ENCODE measurements around the gene PDE1C. TPM values are rescaled to one million over a fixed set of nuclear protein-coding genes. Genes with fewer than 3 reads are reported as not detected.
"Not testable (repeated sequence)": the region's sequence is repeated elsewhere in the genome, so short reads cannot be mapped to it uniquely, and the experiment has no call there.

Gene PDE1C
- total RNA-seq, 1 donor from 2014 or later: 15.5 TPM

DNA sequence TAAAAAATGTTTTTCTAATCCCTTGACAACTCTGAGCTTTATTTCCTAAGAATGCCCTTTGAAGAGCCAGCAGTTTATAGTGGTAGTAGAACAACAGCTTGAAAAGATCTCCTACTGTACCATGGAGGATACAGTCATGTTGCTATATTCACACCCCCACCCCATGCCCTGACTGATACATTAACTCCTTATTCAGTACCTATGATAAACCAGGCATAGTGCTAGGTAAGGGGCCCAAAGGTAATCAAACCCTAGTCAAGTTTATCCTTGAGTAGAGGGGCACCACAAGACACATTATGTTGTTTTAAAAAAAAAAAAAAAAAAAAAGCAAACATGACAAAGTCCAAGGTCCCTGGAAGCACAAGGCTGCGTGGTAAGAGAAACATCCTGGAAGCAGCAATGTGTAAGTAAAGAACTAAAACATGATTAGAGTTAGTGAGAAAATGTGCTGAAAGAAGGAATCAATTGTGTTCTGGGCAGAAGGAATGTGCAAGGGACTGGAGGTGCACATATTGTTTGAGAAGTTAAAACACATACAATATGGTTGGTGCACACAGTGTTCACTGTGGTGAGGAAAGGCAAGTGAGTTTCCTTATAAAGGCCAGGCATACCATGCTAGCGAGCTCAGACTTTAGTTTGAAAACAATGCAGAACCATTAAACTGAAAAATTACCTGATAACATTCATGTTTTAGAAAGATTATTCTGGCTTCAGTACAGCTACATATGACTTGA, 51.2 kb downstream of the PDE1C start:
- TF ChIP-seq, protein P1, sequence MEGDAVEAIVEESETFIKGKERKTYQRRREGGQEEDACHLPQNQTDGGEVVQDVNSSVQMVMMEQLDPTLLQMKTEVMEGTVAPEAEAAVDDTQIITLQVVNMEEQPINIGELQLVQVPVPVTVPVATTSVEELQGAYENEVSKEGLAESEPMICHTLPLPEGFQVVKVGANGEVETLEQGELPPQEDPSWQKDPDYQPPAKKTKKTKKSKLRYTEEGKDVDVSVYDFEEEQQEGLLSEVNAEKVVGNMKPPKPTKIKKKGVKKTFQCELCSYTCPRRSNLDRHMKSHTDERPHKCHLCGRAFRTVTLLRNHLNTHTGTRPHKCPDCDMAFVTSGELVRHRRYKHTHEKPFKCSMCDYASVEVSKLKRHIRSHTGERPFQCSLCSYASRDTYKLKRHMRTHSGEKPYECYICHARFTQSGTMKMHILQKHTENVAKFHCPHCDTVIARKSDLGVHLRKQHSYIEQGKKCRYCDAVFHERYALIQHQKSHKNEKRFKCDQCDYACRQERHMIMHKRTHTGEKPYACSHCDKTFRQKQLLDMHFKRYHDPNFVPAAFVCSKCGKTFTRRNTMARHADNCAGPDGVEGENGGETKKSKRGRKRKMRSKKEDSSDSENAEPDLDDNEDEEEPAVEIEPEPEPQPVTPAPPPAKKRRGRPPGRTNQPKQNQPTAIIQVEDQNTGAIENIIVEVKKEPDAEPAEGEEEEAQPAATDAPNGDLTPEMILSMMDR (IDR thresholded peaks at IDR 0.05): no peak
- H3K27me3 ChIP-seq (ENCODE audit: low read depth): no peaks in the 10 kb centered on the region
- no peaks in the 10 kb centered on the region for H3K36me3 ChIP-seq
- no peak overlapping the region for H3K27ac ChIP-seq
- H3K4me3 ChIP-seq: no peak overlapping the region
- H3K9me3 ChIP-seq: no peaks in the 10 kb centered on the region
- DNase-seq: no peak
- H3K4me1 ChIP-seq: no peaks in the 10 kb centered on the region
- ATAC-seq: no peak
- intact Hi-C loops (cut with DNase I): no loop called here

- intact Hi-C loops (cut with DNase I): no loop called here
- DNase-seq (no peak), ATAC-seq (no peak)
- TF ChIP-seq, protein P1 (IDR thresholded peaks at IDR 0.05): no peak
- no peak overlapping the region for H3K4me3 ChIP-seq
- no peaks in the 10 kb centered on the region for H3K36me3 ChIP-seq
- peaks cover 5% of the 10 kb centered on the region for H3K9me3 ChIP-seq
- H3K27ac ChIP-seq: no peak overlapping the region
- no peaks in the 10 kb centered on the region for H3K27me3 ChIP-seq (ENCODE audit: low read depth)
- H3K4me1 ChIP-seq: no peaks in the 10 kb centered on the region
Observed at GRCh38 chr7:32015133-32015532, 55.1 kb downstream of the PDE1C start.

- ATAC-seq; H3K4me1 ChIP-seq; H3K36me3 ChIP-seq; H3K27me3 ChIP-seq (ENCODE audit: low read depth); intact Hi-C loops (cut with DNase I); H3K27ac ChIP-seq; H3K9me3 ChIP-seq; H3K4me3 ChIP-seq; DNase-seq: not testable (repeated sequence)
Observed at GRCh38 chr7:32013471-32013870, 56.7 kb downstream of the PDE1C start.

DNA sequence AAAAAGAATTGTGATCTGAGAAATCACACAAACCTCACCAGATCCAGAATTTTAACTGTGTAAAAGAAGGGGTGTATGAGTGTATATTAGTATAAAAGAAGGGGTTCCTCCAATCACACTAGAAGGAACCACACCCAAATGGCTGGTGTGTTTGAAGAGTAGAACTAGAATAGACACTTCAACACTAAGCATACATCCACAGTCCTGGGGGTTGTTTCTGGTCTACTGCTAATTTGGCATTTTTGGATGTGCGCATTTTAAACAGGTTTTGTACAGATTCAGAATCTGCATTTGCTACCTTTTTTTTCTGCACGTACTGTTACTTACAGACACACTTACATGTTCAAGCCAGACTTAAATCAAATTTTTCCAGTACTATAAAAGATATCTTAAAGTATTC, 64.6 kb downstream of the PDE1C start:
- Histone ChIP-seq H3K27ac (no peak overlapping the region), H3K4me1 (no peaks in the 10 kb centered on the region), H3K9me3 (peaks cover 15% of the 10 kb centered on the region), H3K4me3 (no peak overlapping the region), H3K27me3 (ENCODE audit: low read depth) (no peaks in the 10 kb centered on the region), H3K36me3 (no peaks in the 10 kb centered on the region)
- DNase-seq: no peak
- no peak for ATAC-seq
- TF ChIP-seq, protein P1 (IDR thresholded peaks at IDR 0.05): no peak
- intact Hi-C loops (cut with DNase I): no loop called here

DNA sequence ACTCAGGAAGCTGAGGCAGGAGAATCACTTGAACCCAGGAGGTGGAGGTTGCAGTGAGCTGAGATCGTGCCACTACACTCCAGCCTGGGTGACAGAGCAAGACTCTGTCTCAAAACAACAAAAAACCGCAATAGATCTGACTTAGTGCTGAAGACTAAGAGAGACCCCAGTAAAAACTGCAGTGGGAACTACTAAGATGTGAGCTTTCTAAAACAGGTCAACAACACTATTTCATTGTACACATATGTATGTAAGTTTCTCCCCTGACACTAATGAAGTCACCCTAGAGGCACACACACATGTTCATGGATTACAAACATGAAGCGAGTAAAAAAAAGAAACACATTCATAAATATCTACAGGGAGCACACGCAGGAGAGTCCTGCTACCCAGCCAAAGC, 68.3 kb downstream of the PDE1C start:
- intact Hi-C loops (cut with DNase I): no loop called here
- no peak for DNase-seq
- no peaks in the 10 kb centered on the region for H3K36me3 ChIP-seq
- ATAC-seq: no peak
- no peaks in the 10 kb centered on the region for H3K27me3 ChIP-seq (ENCODE audit: low read depth)
- peaks cover 15% of the 10 kb centered on the region for H3K9me3 ChIP-seq
- H3K4me1 ChIP-seq: no peaks in the 10 kb centered on the region
- no peak overlapping the region for H3K27ac ChIP-seq
- TF ChIP-seq, protein P1 (IDR thresholded peaks at IDR 0.05): no peak
- no peak overlapping the region for H3K4me3 ChIP-seq

DNA sequence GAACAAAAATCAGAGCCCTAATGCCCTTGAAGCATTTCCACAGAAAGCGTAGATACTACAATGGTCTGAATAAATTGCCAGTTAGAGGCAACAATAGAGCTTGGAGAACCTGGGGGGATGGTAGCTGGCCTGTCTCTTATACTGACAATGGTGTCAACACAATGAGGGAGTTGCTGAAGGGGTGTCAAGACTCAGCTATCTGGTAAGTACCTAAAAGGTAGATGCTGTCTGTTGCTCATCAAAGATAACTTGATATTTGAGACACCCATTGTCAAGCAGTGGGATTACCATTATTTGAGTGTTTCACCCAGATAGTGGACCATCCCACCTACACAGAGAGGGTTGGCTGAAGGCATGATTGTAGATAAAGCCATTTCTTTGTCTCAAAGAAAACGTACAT, 72.8 kb downstream of the PDE1C start:
- TF ChIP-seq, protein P1 (IDR thresholded peaks at IDR 0.05): no peak
- intact Hi-C loops (cut with DNase I): no loop called here

More for the DNA sequence above, 72.8 kb downstream of the PDE1C start:
- no peak overlapping the region for H3K4me3 ChIP-seq
- H3K4me1 ChIP-seq: no peaks in the 10 kb centered on the region
- peaks cover 14% of the 10 kb centered on the region for H3K9me3 ChIP-seq
- ATAC-seq (no peak), DNase-seq (no peak)
- no peak overlapping the region for H3K27ac ChIP-seq
- H3K36me3 ChIP-seq: no peaks in the 10 kb centered on the region
- no peaks in the 10 kb centered on the region for H3K27me3 ChIP-seq (ENCODE audit: low read depth)

Data from lower lobe of right lung (tissue), 2 donors.